HG02571 (cell line): Measurements from ENCODE around the gene IQSEC1.

Experiments used
- ATAC-seq: cut with Tn5 transposase; IDR thresholded peaks from one replicate; pipeline ENCODE4 v1.9.1; 2021; ENCODE audit warnings: mild to moderate bottlenecking, moderate library complexity; ENCODE audit not compliant: unreplicated experiment

Gene IQSEC1

DNA sequence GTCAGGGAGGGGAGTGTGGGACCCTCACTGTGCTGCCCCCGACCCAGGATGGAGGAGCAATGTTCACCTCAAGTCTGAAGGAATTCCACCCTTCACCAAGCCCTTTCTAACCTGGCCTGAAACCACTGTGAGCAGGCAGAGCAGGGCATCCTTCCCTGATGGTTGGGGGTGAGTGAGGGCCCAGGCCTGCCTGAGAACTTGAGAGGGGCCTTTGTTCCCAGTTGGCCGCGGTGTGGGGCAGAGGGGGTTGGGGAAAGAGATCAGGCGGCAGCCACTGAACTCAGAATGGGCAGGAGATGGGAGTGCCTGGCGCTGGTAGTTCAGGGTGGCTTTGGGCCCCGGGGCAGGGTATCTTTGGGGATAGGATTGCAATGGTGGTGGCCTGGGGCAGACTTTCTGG is 128.4 kb downstream of the IQSEC1 start:
- no peak for ATAC-seq

- ATAC-seq = no peak
Observed at GRCh38 chr3:12944413-12944812, 128.8 kb downstream of the IQSEC1 start.

DNA sequence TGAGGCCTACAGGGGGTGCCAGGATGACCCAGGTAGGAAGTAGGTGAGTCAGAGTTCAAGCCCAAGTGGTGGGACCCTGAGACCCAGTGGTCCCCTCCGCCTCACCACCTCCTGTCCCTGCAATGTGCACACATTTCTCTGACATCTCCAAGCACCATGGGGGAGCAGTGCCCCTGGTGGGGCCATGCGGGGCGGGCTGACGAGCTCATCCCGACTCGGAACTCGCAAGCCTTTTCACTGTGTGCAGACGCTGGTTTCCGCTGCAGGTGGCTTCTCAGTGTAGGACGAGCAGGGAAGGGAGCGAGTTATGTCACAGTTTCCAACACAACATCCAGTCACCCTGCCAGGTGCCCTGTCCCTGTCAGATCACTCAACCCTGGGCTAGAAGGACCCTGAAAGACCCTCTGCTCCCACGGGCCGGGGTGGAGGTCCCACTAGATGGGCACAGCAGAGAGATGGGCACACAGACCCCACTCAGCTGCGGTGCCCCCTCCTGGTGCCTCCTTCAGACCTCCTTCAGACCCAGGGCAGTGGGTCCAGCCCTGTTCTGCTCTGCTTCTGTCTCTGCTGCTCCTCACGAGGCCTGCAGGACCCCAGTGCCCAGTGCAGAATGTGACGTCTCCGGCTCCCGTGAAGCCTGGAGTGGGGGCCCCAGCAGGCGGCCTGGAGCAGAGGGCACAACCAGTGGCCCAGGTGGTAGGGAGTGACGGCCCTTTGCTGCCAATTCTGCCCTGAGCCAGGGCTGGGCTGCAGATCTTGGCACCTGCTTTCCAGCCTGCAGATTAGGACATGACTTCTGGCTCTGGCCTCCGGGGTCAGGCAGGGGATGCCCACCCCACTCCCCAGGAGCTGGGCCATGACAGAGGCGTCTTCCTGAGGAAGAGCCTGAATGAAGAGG is 129.9 kb downstream of the IQSEC1 start:
- ATAC-seq = no peak

DNA sequence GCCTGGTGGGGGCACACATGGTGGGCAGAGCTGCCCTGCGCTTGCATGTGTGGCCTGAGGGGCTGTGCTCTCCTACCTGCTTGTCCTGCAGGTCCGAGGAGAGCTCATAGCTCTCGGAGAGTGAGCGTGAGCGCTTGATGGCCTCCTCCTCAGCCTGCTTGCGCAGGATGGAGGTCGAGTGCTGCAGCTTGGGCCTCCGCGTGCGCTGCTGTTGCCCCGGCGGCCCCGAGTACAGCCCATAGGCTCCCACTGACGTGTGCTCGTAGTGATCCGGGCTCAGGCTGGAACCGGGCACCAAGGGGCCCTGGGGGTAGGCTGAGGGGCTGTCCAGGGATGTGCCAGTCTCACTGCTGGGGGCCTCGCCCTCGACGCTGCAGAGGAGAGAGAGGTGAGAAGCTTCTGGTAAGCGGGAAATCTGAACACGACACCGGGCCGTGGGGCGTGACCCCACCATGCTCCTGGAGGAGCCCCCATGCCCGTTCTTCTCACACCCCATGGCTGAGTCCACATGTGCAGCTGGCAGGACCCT is 131.7 kb downstream of the IQSEC1 start:
- no peak for ATAC-seq

DNA sequence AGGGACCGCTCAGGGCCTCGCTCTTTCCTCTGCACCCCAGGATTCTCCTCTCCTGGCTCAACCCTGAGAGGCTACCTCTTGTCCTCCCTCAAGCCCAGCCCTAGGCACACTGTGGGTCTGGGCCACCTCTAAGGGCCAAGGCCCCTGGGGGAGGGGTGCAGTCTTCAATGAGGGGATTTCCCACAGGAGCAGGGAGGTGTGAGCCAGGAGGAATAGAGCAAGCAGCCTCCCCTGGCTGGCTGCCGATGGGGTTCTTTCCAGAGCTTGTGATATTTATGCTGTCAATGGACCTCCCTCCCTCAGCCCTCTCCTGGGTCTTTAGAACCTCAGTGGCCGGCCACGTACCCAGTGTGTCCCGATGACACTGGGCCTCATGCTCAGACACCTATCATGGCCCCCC is 132.4 kb downstream of the IQSEC1 start:
- no peak for ATAC-seq

DNA sequence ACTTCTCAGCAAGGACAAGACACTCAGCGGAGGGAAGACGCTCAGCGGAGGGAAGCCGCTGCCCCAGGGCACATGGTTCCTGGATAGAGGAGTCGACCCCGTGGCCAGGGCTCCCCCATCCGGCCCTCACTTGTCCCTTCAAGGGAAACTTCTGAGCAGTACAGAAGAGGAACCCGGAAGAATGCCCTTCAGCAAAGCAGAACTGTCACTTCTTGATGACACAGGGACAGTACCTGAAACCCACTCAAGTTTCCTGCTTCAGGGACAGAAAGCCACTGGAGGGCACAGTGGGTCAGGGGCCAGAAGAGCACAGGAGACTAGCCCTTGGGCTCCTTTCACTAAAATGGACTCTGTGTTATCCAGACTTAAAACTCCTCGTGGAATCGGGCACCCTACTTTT is 134.1 kb downstream of the IQSEC1 start:
- ATAC-seq = no peak

DNA sequence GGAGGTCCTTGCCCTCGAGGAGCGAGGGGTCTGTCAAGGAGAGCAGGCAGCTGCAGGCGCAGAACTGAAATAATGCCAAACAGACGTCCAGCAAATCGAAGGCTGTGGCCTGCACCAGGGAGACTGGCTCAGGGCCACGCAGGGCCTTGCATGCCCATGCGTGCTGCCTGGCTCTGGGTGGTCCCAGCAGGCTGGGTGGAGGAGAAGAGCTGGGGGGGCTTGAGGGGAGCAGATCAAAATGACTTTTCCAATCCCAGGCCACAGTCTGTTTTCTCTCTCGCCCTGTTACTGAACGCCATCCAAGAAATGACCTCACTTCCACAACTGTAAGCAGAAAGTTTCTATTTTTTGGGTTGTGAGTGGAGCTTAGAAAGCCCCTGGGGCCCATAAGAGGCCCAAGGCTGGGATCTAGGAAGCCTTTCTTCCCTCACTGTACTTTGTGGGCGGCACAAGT is 134.9 kb downstream of the IQSEC1 start:
- ATAC-seq = no peak

DNA sequence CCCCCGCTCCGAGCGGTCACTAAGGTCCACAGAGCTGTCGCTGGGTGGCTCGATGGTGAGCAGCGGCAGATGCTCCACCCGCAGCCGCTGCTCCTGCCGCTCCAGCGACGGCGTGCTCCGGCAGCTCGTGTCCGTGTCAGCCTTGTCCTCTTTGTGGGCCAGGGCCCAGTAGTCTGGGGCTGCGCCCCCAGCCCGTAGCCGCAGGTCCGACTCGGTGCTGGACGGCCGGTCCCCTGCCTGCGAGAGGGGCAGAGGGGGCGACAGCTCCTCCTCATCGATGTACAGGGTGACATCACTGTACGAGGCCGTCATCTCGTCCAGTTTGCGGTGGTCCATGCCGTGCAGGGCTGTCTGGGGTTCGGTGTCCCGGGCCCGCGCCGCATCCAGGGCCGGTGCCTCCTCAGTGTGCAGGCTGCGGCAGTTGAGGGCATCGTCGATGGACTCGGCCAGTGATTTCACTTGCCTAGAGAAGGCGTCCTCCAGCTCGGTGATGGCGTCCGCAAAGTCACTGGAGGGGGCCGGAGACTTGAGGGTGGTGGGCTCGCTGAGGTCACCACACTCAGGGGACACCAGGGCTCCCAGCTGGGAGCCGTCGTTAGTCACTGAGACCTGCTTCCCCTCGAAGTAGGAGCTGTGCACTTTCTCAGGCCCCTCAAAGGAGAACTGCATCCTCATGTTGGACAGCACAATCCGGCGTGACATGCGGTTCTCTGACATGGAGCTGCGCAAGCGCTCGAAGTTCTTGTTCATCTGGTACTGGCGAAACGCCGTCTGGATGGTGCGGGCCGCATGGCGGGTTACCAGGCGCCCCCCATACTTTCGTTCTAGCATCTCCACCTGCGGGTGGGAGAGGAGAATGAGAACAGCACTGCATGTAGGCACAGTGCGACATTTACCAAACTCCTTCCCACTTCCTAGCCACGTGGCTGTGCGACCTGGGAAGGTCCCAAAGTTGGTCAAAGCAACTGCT is 137.1 kb downstream of the IQSEC1 start:
- no peak for ATAC-seq

- ATAC-seq = no peak
Observed at GRCh38 chr3:12935023-12935860, 138.0 kb downstream of the IQSEC1 start.

DNA sequence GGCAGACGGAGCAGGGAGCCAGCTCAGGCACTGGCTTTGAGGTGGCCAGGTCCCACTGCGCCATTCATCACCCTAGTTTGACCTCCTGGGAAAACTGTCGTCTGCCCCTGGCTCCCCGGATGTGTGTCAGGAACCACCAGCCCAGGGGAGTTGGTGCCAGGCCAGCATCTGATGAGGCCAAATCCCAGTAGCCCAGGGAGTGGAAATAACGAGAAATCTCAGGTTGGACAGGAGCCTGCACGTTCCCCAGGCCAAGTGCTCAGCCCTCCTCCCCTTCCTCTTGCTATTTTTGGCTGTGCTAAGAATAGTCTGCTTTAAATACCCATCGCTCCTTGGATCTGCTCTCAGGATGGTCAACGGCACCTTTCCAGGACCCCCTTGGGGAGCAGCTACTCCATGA is 138.8 kb downstream of the IQSEC1 start:
- ATAC-seq = no peak

GRCh38 chr3:12933901-12934300 is 139.3 kb downstream of the IQSEC1 start:
- ATAC-seq = no peak

DNA sequence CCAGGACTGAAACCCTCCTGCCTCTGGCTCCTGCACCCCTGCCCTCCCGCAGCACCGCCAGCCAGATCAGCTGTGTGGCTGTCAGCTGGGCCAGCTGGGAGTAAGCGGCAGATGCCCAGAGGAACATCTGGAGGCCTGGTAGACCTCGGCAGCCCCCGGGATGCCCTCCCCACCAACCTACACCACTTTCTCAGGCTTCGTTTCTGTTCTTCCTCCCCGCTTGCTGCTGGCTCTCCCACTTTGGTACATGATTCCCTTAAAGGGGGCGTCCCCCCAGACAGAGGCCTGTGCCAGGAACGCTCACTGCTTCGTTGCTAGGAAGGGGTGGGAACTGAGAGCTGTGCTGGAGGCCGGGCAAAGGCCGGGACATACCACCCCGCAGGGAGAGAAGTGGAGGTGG is 140.5 kb downstream of the IQSEC1 start:
- no peak for ATAC-seq

DNA sequence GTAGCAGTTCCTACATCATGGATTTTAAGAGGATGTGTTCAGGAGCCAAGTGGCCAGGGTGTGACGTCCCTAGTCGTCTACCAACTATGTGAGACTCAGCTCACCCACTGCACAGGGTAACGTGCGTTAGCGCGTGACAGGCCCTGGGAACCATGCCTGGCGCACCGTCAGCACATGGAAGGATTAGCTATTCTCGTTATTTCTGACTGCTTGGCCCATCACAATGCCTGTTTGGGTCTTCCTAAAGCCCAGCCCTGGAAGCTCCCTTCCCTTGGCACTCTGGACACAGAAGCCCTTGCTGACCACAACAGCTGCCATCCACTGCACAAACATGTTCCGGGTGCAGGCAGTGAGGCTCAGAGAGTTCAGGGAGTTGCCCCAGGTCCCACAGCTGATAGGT is 140.9 kb downstream of the IQSEC1 start:
- no peak for ATAC-seq

GRCh38 chr3:12931273-12931905 is 141.8 kb downstream of the IQSEC1 start:
- ATAC-seq = no peak

DNA sequence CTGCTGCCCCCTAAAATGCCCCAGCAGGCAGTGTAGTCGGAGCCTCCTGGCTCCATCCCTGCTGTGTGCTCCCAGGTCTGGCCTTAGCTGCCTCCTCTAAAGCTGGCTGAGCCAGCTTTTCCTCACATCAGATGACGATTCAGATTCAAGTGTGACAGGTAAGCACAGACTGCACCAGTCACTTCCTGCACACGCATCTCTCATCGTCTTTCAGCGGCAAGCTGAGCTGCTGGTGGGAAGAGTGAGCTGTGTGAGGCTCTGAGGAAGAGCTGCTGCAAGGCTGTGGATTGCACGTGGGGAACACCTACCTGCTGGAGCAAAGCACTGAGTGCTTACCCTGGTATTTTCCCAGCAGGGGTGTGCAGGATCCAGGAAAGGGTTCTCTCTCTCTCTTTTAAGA is 143.4 kb downstream of the IQSEC1 start:
- no peak for ATAC-seq

GRCh38 chr3:12926660-12927059 is 146.6 kb downstream of the IQSEC1 start:
- ATAC-seq = no peak

DNA sequence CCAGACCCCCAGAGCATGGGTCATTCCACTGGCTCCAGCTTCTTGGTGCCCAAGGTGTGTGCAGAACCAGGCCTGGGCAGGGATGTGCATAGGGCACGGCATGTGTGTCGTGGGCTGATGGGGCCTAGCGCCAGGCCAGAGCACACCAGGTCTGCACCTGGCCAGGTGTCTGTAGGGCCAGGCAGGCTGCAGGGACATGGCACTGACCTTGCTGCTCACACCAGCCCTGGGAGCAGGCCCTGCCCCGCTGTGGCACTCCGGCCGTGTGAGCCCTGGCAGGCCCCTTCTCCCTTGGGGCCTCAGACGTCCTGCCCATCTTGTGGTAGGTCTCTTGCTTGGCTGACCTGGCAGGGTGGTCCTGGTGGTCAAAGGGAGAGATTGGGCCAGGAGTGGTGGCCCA is 147.6 kb downstream of the IQSEC1 start:
- ATAC-seq = no peak

DNA sequence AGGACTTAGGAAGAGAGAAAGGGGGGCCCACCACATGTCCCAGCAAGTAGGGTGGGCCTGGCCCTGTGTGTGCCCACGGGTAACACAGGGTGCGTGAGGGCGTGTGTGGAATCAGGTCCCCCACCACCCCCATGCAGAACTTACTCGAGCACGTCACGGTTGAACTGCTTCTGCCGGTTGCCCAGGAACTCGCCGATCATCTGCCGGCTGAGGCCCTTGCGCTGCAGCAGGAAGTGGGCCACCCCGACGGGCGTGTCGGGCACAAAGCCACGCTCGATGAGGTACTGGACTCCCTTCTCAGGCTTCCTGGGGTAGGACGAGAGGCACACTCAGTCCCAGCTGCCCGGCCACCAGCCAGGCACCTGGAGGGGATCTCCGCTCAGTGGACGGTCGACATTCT is 148.8 kb downstream of the IQSEC1 start:
- no peak for ATAC-seq

- no peak for ATAC-seq
Observed at GRCh38 chr3:12922881-12923431, 150.3 kb downstream of the IQSEC1 start.

- ATAC-seq = no peak
Observed at GRCh38 chr3:12922306-12922705, 150.9 kb downstream of the IQSEC1 start.
